Upper lobe of left lung (tissue), 4 donors: ENCODE data around the gene PLD5.

Source experiments
- CTCF ChIP-seq, 6 experiments: fragments of 450-650 bp in 4 of 6; fragments of 200-600 bp in 2 of 6; sonication (generic) in 2 of 6; IDR thresholded peaks; one replicate each; pipeline ENCODE4 v1.5.1; 2016 to 2019; ENCODE audit warnings: antibody characterized with exemption in 6 of 6
- POLR2A ChIP-seq, 4 donors: fragments of 450-650 bp; IDR thresholded peaks; one replicate each; pipeline ENCODE4 v1.5.1; 2016 to 2017; ENCODE audit warnings: antibody characterized with exemption in 4 of 4, mild to moderate bottlenecking in 2 of 4

GRCh38 chr1:242083742-242084141, 440.8 kb downstream of the PLD5 start:
- TF ChIP-seq CTCF (IDR thresholded peaks at IDR 0.05) = no peak
- no peak for TF ChIP-seq POLR2A (IDR thresholded peaks at IDR 0.05)
